Left lung (tissue), 10 donors: ENCODE measurements around the gene ITGA3. TPM values are rescaled to one million over a fixed set of nuclear protein-coding genes. Genes with fewer than 3 reads are reported as not detected.

Experiments
- ATAC-seq: fragments of 200-7000 bp; cut with Tn5 transposase; one replicate; pipeline ENCODE4 v1.9.1; 2020; ENCODE audit warnings: moderate library complexity
- DNase-seq, 4 donors: peaks; one replicate each; pipeline ENCODE4 v3.0.0-alpha.2; 2013 to 2020
- H3K27ac ChIP-seq, 2 donors: fragments of 200-600 bp; sonication (generic) in 1 of 2; one replicate each; pipeline versions ENCODE4 v1.5.0 to v1.8.0; 2020 to 2021
- H3K27me3 ChIP-seq, 2 donors: fragments of 200-600 bp; sonication (generic) in 1 of 2; one replicate each; pipeline versions ENCODE4 v1.5.0 to v1.8.0; 2020 to 2021
- H3K36me3 ChIP-seq, 2 donors: fragments of 200-600 bp; sonication (generic) in 1 of 2; one replicate each; pipeline versions ENCODE4 v1.5.0 to v1.8.0; 2020 to 2021
- H3K4me1 ChIP-seq, 2 donors: fragments of 200-600 bp; one replicate each; pipeline ENCODE4 v1.8.0; 2021
- H3K4me3 ChIP-seq, 2 donors: fragments of 200-600 bp; sonication (generic) in 1 of 2; one replicate each; pipeline versions ENCODE4 v1.5.0 to v1.8.0; 2020 to 2021; ENCODE audit warnings: mild to moderate bottlenecking in 1 of 2
- H3K9me3 ChIP-seq, 2 donors: fragments of 200-600 bp; sonication (generic) in 1 of 2; one replicate each; pipeline versions ENCODE4 v1.5.0 to v1.8.0; 2020 to 2021
- CTCF ChIP-seq, 2 donors: fragments of 200-600 bp; sonication (generic) in 1 of 2; IDR thresholded peaks; one replicate each; pipeline versions ENCODE4 v1.5.0 to v1.8.0; 2021; ENCODE audit warnings: antibody characterized with exemption in 2 of 2
- intact Hi-C, 2 donors: fragments of 100-400 bp; cut with DNase I; formaldehyde crosslinking; loops; one replicate each; pipeline versions ENCODE4 v1.11.2 to v1.14.2; 2022
- polyA plus RNA-seq, 6 donors: library from polyadenylated mRNA; unstranded; fragments of 120-200 nt; gene quantifications; one replicate each; pipeline ENCODE4 v1.2.1, GENCODE V29; 2013; ENCODE audit not compliant: insufficient read length in 6 of 6
- total RNA-seq, 2 donors: library from RNA; stranded (reverse); fragmentation: NEBNext Ultra II Directional; extraction: Animal tissue kit (Norgen Biotek cat#: 25700); gene quantifications; one replicate each; pipeline ENCODE4 v1.2.1, GENCODE V29; 2021
- donor health status: DM: no; HTN: yes; CAD: no.
- donor health status: DM: no; HTN: no; CAD: no.

The ITGA3 gene
- total and polyA plus RNA-seq, 8 donors = 43.0 to 311 (median 56.5) TPM

DNA sequence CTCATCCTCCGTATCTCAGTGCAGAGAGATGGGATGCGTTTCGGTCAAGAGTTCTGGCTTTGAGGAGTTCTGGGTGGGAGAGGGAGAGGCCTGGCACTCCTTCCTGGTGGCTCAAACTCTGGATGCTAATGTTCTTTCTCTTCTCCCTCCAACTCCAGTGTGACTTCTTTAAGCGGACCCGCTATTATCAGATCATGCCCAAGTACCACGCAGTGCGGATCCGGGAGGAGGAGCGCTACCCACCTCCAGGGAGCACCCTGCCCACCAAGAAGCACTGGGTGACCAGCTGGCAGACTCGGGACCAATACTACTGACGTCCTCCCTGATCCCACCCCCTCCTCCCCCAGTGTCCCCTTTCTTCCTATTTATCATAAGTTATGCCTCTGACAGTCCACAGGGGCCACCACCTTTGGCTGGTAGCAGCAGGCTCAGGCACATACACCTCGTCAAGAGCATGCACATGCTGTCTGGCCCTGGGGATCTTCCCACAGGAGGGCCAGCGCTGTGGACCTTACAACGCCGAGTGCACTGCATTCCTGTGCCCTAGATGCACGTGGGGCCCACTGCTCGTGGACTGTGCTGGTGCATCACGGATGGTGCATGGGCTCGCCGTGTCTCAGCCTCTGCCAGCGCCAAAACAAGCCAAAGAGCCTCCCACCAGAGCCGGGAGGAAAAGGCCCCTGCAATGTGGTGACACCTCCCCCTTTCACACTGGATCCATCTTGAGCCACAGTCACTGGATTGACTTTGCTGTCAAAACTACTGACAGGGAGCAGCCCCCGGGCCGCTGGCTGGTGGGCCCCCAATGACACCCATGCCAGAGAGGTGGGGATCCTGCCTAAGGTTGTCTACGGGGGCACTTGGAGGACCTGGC, 33.3 kb downstream of the ITGA3 start:
- Histone ChIP-seq H3K4me1 (peaks cover 0 to 4% of the 10 kb centered on the region in 2 donors), H3K27ac (no peak overlapping the region), H3K36me3 (peaks cover 0 to 50% of the 10 kb centered on the region in 2 donors), H3K9me3 (no peaks in the 10 kb centered on the region), H3K4me3 (no peak overlapping the region), H3K27me3 (no peaks in the 10 kb centered on the region)
- ATAC-seq (no peak), DNase-seq (no peak)
- intact Hi-C loops = no loop called here
- TF ChIP-seq CTCF (IDR thresholded peaks at IDR 0.05) = no peak

- H3K27me3 ChIP-seq = no peaks in the 10 kb centered on the region
- H3K9me3 ChIP-seq = no peaks in the 10 kb centered on the region
- H3K4me3 ChIP-seq = no peak overlapping the region
- no peak for TF ChIP-seq CTCF (IDR thresholded peaks at IDR 0.05)
- intact Hi-C loops = no loop called here
- H3K4me1 ChIP-seq = peaks cover 0 to 11% of the 10 kb centered on the region in 2 donors
- no peak for ATAC-seq
- no peak for DNase-seq
- H3K36me3 ChIP-seq = peaks cover 0 to 47% of the 10 kb centered on the region in 2 donors
- H3K27ac ChIP-seq = no peak overlapping the region
Measured at GRCh38 chr17:50090071-50090470, 34.2 kb downstream of the ITGA3 start.

DNA sequence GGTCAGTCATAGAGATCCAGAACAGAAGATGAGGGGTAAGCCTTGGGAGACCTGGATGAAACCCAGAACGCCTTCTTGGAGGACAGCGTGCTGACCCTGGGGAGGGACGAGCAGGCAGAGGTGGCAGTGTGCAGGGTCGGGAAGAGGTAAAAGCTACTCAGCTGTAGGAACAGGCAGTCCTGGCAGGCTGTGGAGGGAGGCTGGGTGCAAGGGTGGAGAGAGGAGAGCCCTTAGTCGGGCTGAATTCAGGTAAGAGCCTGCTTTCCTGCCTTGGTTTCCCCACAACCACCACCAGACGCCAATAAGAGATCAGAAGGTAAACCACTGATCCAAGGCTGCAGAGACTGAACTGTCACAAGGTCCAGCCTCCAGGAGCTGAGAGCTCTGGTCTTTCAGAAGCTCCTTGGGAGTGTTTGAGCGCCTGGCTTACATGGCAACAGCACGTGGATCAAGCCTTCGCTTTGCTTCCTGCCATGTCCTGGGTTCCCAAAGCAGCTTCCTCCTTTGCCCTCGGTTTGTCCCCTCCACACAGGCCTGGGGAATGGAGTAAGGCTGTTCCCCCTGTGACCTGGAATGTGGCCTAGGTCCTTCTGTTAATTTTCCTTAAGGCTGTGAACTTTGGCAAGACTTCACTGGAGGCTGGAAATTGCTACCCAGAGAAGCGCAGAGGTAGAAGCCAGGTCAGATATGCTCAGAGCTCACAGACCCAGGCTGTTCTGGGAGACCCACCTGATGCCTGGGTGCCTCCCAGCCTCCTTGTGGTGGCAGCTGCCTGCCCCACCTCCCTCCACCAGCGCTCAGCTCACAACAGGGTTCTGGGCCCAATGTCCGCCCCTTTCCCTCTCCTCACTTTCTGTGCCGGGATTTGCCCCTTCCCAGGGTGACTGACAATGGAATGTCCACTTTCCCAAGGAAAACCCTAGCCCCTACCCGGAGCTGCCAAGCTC, 35.3 kb downstream of the ITGA3 start:
- ATAC-seq = no peak
- Histone ChIP-seq H3K4me3 (no peak overlapping the region), H3K4me1 (peaks cover 4 to 20% of the 10 kb centered on the region in 2 donors), H3K36me3 (peaks cover 0 to 44% of the 10 kb centered on the region in 2 donors), H3K27ac (no peak overlapping the region), H3K27me3 (no peaks in the 10 kb centered on the region), H3K9me3 (no peaks in the 10 kb centered on the region)
- DNase-seq = no peak
- no peak for TF ChIP-seq CTCF (IDR thresholded peaks at IDR 0.05)
- intact Hi-C loops = no loop called here

GRCh38 chr17:50091918-50092285, 36.0 kb downstream of the ITGA3 start:
- intact Hi-C loops = no loop called here

More at GRCh38 chr17:50091918-50092285, 36.0 kb downstream of the ITGA3 start:
- peaks cover 5 to 21% of the 10 kb centered on the region in 2 donors for H3K4me1 ChIP-seq
- no peak for TF ChIP-seq CTCF (IDR thresholded peaks at IDR 0.05)
- peaks cover 0 to 40% of the 10 kb centered on the region in 2 donors for H3K36me3 ChIP-seq
- no peaks in the 10 kb centered on the region for H3K27me3 ChIP-seq
- no peak overlapping the region for H3K27ac ChIP-seq
- no peak for DNase-seq
- ATAC-seq = no peak
- H3K9me3 ChIP-seq = no peaks in the 10 kb centered on the region
- no peak overlapping the region for H3K4me3 ChIP-seq
